HG03460 (cell line): ENCODE data around the gene PUS10.
"Not testable (repeated sequence)": the region's sequence is repeated elsewhere in the genome, so short reads cannot be mapped to it uniquely, and the experiment has no call there.

ENCODE experiments used
- ATAC-seq: cut with Tn5 transposase; IDR thresholded peaks from one replicate; pipeline ENCODE4 v1.9.1; 2021; ENCODE audit not compliant: unreplicated experiment

Gene PUS10, protein sequence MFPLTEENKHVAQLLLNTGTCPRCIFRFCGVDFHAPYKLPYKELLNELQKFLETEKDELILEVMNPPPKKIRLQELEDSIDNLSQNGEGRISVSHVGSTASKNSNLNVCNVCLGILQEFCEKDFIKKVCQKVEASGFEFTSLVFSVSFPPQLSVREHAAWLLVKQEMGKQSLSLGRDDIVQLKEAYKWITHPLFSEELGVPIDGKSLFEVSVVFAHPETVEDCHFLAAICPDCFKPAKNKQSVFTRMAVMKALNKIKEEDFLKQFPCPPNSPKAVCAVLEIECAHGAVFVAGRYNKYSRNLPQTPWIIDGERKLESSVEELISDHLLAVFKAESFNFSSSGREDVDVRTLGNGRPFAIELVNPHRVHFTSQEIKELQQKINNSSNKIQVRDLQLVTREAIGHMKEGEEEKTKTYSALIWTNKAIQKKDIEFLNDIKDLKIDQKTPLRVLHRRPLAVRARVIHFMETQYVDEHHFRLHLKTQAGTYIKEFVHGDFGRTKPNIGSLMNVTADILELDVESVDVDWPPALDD

DNA sequence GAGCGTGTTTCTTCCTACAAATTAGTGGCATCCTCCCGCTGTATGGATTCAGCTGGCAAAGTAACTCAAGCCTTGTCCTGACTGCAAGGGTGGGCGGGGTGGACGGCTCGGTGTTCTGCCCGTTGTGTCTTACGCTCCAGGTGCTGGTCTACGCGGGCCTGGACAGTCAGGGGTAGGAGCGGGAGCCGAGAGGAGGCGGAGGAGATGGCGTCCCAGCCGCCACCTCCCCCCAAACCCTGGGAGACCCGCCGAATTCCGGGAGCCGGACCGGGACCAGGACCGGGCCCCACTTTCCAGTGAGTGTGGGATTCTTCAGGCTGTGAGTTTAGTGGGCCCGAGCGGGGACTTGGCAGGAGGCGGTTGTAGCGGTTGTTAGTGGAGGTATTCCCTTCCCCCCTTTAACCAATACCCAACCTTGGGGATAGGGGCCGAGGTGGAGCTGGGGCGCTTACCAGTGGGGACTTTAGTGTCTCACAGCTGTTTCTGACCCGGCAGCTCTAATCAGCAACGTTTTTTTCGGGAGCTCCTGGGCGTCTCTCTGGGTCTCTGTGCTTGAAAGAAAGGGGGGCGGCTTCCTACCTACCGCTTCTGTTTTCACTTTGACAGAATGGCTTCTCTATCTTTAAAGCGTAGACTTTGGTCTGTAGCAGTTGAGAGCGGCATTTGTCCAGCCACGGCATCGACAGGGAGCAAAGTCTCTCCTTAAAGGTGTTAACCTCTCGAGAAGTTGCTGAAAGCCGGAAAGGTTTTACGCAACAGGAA lies at the start of gene PUS10, which contains the start of gene PEX13:
PUS10 (minus strand) TSS at position 700 of the 762 bp plus-strand sequence. CDS start 6,365 bp downstream, outside the sequence.
PEX13 (plus strand) TSS at position 165 of the 762 bp plus-strand sequence; CDS start at position 205, 40 bp downstream.
- peak; percentile 80 for ATAC-seq

DNA sequence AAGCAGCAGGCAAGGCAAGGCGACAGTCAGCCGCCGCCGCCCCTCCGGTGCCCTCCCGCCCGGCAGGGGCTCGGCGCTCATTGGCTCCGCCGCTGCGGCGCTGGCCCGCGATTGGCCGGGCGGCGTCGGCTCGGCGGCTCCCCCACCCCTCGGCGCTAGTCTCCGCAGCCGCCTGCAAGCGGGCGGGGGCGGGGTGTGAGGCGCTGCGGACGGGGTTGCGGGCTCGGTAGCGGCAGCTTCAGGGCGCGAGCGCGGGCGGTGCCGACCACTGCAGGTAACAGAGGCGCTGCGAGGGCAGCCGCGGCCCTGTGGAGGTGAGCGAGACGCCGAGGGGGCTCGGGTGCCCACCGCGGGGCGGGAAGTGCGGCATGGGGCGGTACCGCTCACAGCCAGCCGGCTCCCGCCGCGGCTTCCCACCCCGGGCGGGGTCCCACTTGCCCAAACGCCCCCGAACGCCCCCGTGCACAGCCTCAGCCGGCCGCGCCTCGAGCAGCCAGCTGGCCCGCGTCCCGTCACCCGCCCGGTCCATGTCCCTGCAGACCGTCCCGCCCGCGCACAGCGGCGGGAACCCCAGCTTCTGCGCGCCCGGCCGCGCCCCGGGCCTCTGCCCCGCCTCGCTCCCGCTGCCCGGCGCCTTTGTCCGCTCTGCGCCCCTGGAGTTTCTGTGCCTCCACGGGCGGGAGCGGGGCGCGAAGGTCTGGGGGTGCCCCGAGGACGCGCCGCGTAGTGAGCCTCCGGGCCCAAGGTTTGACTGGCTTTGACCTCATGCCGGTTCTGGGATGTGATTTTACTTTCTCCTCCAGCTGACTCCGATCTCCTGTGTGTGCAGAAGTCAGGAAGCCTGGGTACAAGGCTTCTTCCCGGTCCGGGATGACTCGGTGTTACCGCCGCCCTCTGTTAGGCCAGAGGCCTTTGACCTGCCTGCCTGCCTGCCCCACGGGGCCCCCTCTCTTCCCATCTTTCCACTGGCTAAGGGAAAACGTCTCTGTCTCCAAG lies 48.0 kb upstream of the PUS10 start, which contains the start of gene SANBR:
SANBR (plus strand) TSS at position 158 of the 996 bp plus-strand sequence. CDS start 4,480 bp downstream, outside the sequence.
- ATAC-seq, result peak; percentile 98

DNA sequence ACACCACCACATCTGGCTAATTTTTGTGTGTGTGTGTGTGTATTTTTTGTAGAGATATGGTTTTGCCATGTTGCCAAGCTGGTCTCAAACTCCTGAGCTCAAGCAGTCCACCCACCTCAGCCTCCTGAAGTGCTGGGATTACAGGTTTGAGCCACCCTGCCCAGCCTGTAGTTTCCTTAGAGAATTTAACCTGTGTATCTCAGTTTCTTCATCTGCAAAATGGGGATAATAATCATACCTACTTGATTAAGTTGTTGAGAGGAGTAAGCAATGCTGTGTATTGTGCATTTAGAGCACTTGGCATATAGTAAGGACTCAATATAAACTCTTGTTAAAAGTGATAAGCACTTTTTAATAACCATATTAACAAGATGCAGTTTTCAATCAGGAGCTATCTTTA lies 41.3 kb upstream of the PUS10 start:
- ATAC-seq, result no peak

DNA sequence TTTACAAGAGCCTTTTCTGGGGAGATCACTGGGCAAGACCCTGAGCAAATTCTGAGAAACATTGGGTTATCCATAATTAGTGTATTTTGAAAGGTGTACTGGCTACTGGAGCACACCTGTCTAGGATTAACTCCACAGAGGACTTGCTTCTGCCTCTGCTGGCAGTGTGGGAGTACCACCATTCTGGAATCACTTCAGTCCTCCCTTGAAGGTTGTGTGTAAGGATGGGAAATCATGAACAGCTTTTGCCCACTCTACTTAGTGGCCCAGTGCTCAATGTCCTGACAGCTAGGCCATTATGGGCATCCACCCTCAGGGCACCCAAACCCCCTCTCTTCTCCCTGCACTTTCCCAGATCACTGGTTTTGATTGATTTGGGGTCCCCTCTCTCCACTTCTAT lies 39.5 kb upstream of the PUS10 start:
- ATAC-seq, result no peak

DNA sequence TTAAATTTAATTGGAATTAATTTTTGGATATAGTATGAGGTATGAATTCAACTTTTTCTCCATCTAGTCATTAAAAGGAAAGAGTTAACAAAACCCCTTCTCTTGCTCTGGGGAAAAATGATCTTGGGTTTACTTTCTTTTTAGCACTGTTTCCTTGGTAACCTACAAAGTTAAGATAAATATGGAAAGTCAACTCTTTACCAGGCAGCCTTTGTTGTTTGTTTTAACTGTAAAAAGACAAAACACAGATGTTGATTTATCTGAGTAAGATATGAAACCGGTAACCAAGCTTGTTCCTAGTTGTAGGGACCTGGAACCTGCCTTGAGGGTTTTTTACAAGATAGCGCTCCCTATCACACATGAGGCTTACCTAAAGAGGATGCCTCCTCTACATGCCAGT lies 37.5 kb upstream of the PUS10 start:
- no peak for ATAC-seq

DNA sequence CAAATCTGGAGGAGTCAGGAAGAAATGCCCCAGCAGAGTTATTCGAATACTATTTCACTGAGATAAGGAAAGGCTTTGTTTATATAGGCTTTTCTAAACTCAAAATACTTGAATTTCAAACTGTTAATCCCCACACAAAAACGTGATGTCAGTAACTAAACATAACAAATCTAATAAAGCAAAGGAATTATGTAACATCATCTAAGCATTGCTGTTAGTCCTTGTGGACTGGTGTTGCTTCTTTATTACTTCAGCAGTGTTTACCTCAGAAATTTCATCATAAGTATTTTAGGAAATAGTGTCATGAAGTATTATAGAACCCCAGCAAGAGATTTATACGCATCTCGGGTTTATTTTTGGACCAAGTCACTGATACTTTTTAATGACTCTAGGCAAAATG lies 27.9 kb upstream of the PUS10 start:
- ATAC-seq, result no peak

DNA sequence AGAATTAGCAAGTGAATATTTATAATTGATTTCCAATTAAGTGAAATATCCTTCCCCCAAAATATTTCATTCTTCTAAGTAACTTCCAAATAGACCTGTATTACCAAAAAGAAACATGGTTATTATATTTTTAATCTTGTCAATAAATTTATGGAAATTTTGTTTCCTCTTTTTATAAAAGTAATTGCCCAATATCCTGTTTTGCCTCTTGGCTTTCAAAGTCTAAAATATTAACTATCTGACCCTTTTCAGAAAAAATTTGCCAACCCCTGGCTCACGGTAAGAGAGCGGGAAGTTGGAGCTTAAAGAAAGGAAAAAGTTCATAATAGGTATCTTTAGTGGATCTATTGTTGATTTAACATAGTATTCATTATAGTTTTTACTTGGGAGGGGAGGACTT lies 27.2 kb upstream of the PUS10 start:
- no peak for ATAC-seq

DNA sequence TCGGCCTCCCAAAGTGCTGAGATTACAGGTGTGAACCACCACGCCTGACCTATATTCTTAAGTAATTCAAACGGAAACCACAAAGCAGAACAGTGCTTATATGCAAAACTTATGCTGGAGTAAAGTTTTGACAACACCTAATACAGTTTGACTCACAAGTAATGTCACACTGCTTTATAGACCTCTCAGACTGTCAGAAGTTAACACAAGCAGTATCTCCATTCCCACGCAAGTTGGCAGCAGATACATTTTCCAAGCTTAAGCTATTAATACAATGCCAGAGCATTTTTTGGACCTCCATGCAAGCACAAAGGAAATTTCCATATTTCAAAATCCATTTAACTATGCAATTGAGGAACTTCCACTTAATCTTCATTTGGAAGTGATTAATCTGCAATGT lies 26.6 kb upstream of the PUS10 start:
- no peak for ATAC-seq

DNA sequence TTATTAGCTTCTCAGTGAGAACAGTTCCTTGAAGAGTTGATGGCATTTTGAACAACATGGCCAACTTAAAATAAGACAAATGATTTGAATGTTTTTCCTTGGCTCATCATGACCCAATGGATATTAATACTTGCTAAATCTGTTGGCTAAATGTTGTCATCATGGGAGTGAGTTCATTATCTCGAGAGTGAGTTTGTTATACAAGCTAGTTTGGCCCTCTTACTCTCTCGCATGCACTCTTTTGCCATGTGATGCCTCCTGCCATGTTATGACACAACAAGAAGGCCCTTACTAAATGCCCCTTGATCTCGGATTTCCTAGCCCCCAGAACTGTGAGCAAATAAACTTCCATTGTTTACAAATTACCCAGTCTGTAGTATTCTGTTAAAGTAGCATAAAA lies 24.8 kb upstream of the PUS10 start:
- ATAC-seq, result no peak

DNA sequence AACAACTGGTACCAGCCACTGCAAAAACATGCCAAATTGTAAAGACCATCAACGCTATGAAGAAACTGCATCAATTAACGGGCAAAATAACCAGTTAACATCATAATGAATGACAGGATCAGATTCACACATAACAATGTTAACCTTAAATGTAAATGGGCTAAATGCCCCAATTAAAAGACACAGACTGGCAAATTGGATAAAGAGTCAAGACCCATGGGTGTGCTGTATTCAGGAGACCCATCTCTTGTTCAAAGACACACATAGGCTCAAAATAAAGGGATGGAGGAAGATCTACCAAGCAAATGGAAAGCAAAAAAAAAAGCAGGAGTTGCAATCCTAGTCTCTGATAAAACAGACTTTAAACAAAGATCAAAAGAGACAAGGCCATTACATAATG lies 18.6 kb upstream of the PUS10 start:
- ATAC-seq, result not testable (repeated sequence)

DNA sequence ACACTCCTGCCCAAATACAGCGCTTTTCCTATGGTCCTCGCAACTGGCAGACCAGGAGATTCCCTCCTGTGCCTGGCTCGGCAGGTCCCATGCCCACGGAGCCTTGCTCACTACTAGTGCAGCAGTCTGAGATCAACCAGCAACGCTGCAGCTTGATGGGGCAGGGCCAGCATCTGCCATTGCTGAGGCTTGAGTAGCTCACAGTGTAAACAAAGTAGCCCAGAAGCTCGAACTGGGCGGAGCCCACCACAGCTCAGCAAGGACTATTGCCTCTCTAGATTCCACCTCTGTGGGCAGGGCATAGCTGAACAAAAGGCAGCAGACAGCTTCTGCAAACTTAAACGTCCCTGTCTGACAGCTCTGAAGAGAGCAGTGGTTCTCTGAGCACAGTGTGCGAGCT lies 16.5 kb upstream of the PUS10 start:
- not testable (repeated sequence) for ATAC-seq

DNA sequence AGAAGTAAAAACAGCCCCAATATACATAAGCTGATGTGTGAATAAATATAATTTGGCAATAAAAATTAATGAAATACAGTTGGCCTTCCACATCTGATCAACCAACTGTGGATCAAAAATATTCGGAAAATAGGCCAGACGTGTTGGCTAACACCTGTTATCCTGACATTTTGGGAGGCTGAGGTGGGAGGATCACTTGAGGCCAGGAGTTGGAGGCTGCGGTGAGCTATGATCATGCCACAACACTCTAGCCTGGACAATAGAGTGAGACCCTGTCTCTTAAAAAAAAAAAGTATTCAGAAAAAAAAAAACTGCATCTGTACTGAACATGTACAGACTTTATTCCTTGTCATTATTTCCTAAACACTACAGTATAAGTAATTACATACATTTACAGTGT lies 11.5 kb upstream of the PUS10 start:
- ATAC-seq, result no peak

DNA sequence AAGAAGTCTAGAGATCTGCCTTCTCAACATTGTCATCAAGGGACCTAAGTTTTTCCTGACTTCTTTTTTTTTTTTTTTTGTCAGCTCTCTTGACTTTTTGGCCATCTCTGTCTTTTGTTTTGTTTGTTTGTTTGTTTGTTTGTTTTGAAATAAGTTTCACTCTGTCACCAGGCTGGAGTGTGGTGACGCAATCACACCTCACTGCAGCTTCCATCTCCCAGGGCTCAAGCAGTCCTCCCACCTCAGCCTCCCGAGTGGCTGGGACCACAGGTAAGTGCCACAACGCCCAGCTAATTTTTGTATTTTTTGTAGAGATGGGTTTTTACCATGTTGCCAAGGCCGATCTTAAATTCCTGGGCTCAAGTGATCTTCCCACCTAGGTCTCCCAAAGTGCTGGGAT lies 5.6 kb upstream of the PUS10 start:
- ATAC-seq, result no peak

DNA sequence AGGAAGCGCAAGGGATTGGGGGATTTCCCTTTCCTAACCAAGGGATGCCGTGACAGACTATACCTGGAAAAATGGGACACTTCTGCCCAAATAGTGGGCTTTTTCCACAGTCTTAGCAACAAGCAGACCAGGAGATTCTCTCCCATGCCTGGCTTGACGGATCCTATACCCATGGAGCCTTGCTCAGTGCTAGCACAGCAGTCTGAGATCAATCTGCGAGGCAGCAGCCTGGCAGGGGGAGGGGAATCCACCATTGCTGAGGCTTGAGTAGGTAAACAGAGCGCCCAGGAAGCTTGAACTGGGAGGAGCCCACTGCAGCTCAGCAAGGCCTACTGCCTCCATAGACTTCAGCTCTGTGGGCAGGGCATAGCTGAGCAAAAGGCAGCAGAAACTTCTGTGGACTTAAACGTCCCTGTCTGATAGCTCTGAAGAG lies 3.2 kb upstream of the PUS10 start:
- no peak for ATAC-seq

DNA sequence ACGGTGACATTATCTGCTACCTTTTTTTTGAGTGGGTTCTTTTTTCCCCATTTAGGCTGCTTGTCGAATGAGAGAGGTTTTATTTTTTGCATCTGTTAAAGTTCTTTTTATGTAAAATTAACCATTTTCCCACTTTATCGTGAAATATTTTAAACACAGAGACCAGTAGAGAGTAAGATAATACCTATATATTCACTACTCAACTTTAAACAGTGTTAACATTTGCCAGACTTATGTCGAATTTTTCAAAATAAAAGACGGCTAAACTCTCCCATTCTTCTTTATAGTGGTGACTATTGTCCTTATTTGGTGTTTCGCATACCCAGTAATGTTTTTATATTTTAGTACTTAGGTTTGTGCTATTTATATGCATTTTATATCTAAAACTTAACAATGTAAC lies 743 bp upstream of the PUS10 start:
- ATAC-seq, result no peak

DNA sequence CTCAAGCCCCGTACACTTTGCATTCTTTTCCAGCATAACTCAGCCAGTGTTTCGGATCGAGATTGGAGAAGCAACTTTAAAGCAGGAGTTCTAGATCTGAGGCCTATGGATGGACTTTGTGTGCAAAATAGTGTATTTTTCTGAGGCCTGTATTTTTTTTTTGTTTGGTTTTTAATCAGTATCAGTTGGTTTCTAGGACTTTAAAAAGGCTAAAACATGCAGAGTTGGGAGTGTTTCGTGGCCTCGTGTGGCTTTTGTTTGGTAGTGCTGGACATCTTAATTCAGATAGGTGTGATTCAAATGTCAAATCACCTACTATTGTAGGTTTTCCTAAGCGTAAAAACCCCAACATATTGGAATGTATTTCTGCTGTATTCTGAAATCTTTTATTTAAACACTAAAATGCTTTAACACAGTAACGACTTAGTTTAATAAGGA lies 282 bp upstream of the PUS10 start:
- no peak for ATAC-seq

DNA sequence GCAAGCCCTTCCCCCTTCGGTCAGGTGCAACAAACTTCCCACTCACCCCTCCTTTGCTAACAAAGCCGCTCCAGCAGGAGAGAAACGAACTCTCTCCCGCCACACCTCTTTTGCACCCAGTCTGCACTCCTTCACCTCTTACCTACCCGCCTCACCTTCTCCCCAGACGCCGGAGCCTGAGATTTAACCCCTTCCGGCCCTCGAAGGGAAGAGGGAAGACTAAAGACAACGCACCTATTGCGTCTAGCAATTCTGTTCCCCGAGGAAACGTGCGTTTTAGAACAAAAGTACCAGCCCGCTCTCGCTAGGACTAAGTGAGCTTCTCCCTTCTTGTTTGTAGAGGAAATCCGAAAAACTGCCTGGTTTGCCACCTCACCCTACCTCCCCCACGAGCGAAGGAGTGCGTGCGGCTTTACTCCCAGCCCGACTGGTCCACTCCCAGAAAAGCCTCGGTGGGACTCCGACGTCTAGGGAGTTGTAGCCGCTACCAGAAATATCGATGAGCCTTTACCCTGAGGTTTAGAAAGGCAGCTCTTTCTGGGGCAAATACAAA lies 976 bp downstream of the PUS10 start:
- ATAC-seq, result peak; percentile 69

DNA sequence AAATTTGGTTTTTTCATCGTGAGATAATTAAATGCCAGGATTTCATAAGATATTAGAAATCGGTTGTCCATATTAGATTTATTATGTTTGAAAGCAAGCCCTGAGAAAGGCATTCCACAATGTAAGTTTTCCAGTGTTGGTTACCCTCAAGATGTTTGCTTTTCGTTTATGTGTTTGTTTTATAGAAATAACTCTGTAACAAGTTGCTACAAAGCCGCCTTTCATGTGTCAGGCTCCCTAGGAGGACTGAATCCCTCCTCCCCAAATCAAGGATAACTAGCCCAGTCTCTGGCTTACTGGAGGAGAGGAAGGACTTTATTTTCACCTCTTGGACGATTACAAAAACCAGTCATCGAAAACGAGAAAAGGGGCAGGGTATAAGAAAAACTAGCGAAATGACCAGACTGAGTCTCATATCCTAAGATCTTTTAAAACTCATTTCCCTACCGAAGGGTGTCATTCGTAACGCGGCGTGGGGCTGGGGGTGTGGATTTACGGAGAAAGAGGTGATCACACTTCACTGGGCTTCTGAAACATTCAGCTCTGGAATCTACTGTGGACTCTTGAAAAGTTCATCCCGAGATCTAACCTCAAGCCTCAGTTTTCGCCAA lies 1.6 kb downstream of the PUS10 start:
- ATAC-seq, result peak; percentile 13

DNA sequence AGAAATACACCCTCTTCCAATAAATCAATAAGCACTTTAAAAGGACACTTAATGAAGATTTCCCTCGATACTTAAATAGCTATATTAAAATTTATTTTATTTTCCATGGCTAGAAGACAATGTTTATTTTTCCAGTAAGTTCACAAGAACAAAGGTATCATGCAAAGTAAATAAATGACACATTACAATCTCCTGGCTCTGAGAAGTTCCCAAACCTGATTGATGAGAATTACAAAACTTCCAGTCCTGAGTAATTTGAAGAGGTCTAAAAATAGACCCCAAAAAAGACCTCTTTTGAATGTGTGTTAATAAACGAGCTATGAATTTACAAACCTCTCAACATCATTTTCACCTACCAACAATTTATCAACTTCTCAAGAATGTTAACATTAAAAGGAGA lies 2.1 kb downstream of the PUS10 start:
- no peak for ATAC-seq

DNA sequence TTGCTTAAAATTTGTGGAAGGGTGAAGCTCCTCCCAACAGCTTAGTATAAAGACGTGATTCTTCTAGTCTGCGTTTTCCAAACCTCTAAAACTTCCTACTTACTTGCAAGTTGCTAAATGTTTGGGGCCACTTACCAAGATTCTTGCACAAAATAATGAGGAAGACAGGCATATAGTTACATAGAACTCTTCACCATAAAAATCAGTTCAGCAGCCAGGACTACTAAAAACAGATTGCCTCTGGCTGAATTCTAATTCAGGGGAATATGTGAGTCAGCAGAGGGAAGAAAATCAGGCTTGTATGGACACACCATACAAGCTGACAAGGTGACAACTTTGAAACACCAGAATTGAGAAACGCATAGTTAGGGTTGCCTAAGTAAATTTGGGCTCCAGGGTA lies 3.3 kb downstream of the PUS10 start:
- ATAC-seq, result no peak
